Measurements from ENCODE around the gene ADGRB2. TPM values are rescaled to one million over a fixed set of nuclear protein-coding genes. Genes with fewer than 3 reads are reported as not detected.

ADGRB2 gene
- total RNA-seq, 1 donor from 2014 or later: 12.1 TPM

- Histone ChIP-seq H3K27ac (replicated peaks) (no peak overlapping the region), H3K9me3 (replicated peaks) (no peaks in the 10 kb centered on the region), H3K36me3 (no peaks in the 10 kb centered on the region), H3K27me3 (ENCODE audit: low read depth) (no peaks in the 10 kb centered on the region), H3K4me1 (no peaks in the 10 kb centered on the region), H3K4me3 (no peak overlapping the region)
- TF ChIP-seq, protein P1, sequence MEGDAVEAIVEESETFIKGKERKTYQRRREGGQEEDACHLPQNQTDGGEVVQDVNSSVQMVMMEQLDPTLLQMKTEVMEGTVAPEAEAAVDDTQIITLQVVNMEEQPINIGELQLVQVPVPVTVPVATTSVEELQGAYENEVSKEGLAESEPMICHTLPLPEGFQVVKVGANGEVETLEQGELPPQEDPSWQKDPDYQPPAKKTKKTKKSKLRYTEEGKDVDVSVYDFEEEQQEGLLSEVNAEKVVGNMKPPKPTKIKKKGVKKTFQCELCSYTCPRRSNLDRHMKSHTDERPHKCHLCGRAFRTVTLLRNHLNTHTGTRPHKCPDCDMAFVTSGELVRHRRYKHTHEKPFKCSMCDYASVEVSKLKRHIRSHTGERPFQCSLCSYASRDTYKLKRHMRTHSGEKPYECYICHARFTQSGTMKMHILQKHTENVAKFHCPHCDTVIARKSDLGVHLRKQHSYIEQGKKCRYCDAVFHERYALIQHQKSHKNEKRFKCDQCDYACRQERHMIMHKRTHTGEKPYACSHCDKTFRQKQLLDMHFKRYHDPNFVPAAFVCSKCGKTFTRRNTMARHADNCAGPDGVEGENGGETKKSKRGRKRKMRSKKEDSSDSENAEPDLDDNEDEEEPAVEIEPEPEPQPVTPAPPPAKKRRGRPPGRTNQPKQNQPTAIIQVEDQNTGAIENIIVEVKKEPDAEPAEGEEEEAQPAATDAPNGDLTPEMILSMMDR (IDR thresholded peaks at IDR 0.05; ENCODE audit: borderline replicate concordance): no peak
- intact Hi-C loops (cut with micrococcal nuclease): no loop called here
- DNase-seq: no peak
Observed at GRCh38 chr1:31733389-31734219, 30.5 kb downstream of the ADGRB2 start.

GRCh38 chr1:31732751-31733289 is 31.3 kb downstream of the ADGRB2 start:
- TF ChIP-seq, protein P1 (IDR thresholded peaks at IDR 0.05; ENCODE audit: borderline replicate concordance): no peak
- no peaks in the 10 kb centered on the region for H3K36me3 ChIP-seq
- intact Hi-C loops (cut with micrococcal nuclease): no loop called here
- no peaks in the 10 kb centered on the region for H3K4me1 ChIP-seq
- DNase-seq: no peak
- no peaks in the 10 kb centered on the region for H3K9me3 ChIP-seq (replicated peaks)
- no peak overlapping the region for H3K4me3 ChIP-seq
- H3K27ac ChIP-seq (replicated peaks): no peak overlapping the region
- no peaks in the 10 kb centered on the region for H3K27me3 ChIP-seq (ENCODE audit: low read depth)

DNA sequence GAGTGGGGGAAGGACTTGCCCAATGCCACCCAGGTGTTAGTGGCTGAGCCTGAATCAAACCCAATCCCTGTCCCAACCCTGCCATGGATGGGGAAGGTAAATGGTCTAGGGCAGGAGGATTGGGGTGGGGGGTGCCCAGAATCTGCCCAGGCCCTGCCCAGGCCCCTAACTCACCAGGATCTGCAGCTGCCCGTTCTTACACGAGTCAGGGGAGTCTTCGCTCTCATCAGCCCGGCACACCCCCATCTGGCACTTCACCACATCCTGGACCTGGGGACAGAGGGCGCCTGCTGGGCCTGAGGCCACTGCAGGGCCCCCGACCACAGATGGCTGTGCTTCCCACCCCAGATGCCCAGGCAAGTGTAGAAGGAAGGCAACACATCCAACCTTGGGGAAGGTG is 31.8 kb downstream of the ADGRB2 start:
- DNase-seq: no peak
- H3K4me3 ChIP-seq: no peak overlapping the region
- intact Hi-C loops (cut with micrococcal nuclease): no loop called here
- H3K27ac ChIP-seq (replicated peaks): no peak overlapping the region
- H3K27me3 ChIP-seq (ENCODE audit: low read depth): no peaks in the 10 kb centered on the region
- H3K4me1 ChIP-seq: no peaks in the 10 kb centered on the region
- TF ChIP-seq, protein P1 (IDR thresholded peaks at IDR 0.05; ENCODE audit: borderline replicate concordance): no peak
- H3K9me3 ChIP-seq (replicated peaks): no peaks in the 10 kb centered on the region
- H3K36me3 ChIP-seq: no peaks in the 10 kb centered on the region

GRCh38 chr1:31731049-31731565 is 33.0 kb downstream of the ADGRB2 start:
- Histone ChIP-seq H3K4me3 (no peak overlapping the region), H3K27me3 (ENCODE audit: low read depth) (no peaks in the 10 kb centered on the region), H3K9me3 (replicated peaks) (no peaks in the 10 kb centered on the region), H3K4me1 (no peaks in the 10 kb centered on the region), H3K27ac (replicated peaks) (no peak overlapping the region), H3K36me3 (no peaks in the 10 kb centered on the region)
- DNase-seq: no peak
- TF ChIP-seq, protein P1 (IDR thresholded peaks at IDR 0.05; ENCODE audit: borderline replicate concordance): no peak
- intact Hi-C loops (cut with micrococcal nuclease): no loop called here

GRCh38 chr1:31730336-31731048 is 33.6 kb downstream of the ADGRB2 start:
- Histone ChIP-seq H3K27me3 (ENCODE audit: low read depth) (no peaks in the 10 kb centered on the region), H3K36me3 (no peaks in the 10 kb centered on the region), H3K4me3 (no peak overlapping the region), H3K27ac (replicated peaks) (no peak overlapping the region), H3K9me3 (replicated peaks) (no peaks in the 10 kb centered on the region), H3K4me1 (no peaks in the 10 kb centered on the region)
- no peak for DNase-seq
- TF ChIP-seq, protein P1 (IDR thresholded peaks at IDR 0.05; ENCODE audit: borderline replicate concordance): no peak
- intact Hi-C loops (cut with micrococcal nuclease): no loop called here
